GM13977 (cell line): ENCODE data around the gene H2BK1.

Experiments used
- DNase-seq: peaks from one replicate; pipeline ENCODE4 v3.0.0; 2012; ENCODE audit warnings: low spot score
- CTCF ChIP-seq: IDR thresholded peaks from 2 replicates; pipeline ENCODE4 v1.5.1; 2012; ENCODE audit warnings: mild to moderate bottlenecking, control low read depth; ENCODE audit not compliant: insufficient read depth; ENCODE audit errors: extremely low read depth, missing control alignments
- in situ Hi-C: fragments of 300-500 bp; cut with MboI; formaldehyde crosslinking; loops from one replicate; pipeline ENCODE4 v1.12.0; 2022; ENCODE audit warnings: low sequenced_read_pairs, low pct_unique_long_range_greater_than_20kb, mixed read lengths, inconsistent platforms; ENCODE audit not compliant: unreplicated experiment

Gene H2BK1

GRCh38 chr7:151225948-151226510 is 15.7 kb upstream of the H2BK1 start:
- TF ChIP-seq CTCF: no peak
- DNase-seq: no peak
- in situ Hi-C loops: no loop called here

- no peak for TF ChIP-seq CTCF
- in situ Hi-C loops: no loop called here
- DNase-seq: no peak
Measured at GRCh38 chr7:151223728-151224127, 13.4 kb upstream of the H2BK1 start.

GRCh38 chr7:151218170-151218569 is 7.9 kb upstream of the H2BK1 start:
- DNase-seq: no peak
- in situ Hi-C loops: no loop called here
- TF ChIP-seq CTCF: no peak

GRCh38 chr7:151215396-151215795 is 5.1 kb upstream of the H2BK1 start:
- in situ Hi-C loops: no loop called here
- DNase-seq: no peak
- TF ChIP-seq CTCF: no peak

GRCh38 chr7:151213826-151214225 is 3.5 kb upstream of the H2BK1 start:
- in situ Hi-C loops: no loop called here
- no peak for TF ChIP-seq CTCF
- no peak for DNase-seq

GRCh38 chr7:151212626-151213025 is 2.3 kb upstream of the H2BK1 start:
- TF ChIP-seq CTCF: no peak
- in situ Hi-C loops: no loop called here
- DNase-seq: no peak

- TF ChIP-seq CTCF: no peak
- in situ Hi-C loops: no loop called here
- no peak for DNase-seq
Measured at GRCh38 chr7:151211155-151211772, 976 bp upstream of the H2BK1 start.
